GM12872 (cell line): Measurements from ENCODE around the gene C1QTNF8.

ENCODE experiments used
- TF ChIP-seq, protein P1 (sequence below): IDR thresholded peaks from 3 replicates; pipeline ENCODE4 v1.5.1; 2011; ENCODE audit warnings: low read depth, mild to moderate bottlenecking, low read length, moderate library complexity; ENCODE audit not compliant: insufficient read depth

C1QTNF8 gene

GRCh38 chr16:1096169-1097082, at the start of gene C1QTNF8:
Gene C1QTNF8, minus strand, starts transcription at chr16:1096244. Its CDS starts 1,322 bp downstream, at chr16:1094922.
- TF ChIP-seq, protein P1, sequence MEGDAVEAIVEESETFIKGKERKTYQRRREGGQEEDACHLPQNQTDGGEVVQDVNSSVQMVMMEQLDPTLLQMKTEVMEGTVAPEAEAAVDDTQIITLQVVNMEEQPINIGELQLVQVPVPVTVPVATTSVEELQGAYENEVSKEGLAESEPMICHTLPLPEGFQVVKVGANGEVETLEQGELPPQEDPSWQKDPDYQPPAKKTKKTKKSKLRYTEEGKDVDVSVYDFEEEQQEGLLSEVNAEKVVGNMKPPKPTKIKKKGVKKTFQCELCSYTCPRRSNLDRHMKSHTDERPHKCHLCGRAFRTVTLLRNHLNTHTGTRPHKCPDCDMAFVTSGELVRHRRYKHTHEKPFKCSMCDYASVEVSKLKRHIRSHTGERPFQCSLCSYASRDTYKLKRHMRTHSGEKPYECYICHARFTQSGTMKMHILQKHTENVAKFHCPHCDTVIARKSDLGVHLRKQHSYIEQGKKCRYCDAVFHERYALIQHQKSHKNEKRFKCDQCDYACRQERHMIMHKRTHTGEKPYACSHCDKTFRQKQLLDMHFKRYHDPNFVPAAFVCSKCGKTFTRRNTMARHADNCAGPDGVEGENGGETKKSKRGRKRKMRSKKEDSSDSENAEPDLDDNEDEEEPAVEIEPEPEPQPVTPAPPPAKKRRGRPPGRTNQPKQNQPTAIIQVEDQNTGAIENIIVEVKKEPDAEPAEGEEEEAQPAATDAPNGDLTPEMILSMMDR: no peak

- TF ChIP-seq, protein P1: no peak
These were observed 49.5 kb upstream of the C1QTNF8 start for GRCh38 chr16:1145383-1146100.

DNA sequence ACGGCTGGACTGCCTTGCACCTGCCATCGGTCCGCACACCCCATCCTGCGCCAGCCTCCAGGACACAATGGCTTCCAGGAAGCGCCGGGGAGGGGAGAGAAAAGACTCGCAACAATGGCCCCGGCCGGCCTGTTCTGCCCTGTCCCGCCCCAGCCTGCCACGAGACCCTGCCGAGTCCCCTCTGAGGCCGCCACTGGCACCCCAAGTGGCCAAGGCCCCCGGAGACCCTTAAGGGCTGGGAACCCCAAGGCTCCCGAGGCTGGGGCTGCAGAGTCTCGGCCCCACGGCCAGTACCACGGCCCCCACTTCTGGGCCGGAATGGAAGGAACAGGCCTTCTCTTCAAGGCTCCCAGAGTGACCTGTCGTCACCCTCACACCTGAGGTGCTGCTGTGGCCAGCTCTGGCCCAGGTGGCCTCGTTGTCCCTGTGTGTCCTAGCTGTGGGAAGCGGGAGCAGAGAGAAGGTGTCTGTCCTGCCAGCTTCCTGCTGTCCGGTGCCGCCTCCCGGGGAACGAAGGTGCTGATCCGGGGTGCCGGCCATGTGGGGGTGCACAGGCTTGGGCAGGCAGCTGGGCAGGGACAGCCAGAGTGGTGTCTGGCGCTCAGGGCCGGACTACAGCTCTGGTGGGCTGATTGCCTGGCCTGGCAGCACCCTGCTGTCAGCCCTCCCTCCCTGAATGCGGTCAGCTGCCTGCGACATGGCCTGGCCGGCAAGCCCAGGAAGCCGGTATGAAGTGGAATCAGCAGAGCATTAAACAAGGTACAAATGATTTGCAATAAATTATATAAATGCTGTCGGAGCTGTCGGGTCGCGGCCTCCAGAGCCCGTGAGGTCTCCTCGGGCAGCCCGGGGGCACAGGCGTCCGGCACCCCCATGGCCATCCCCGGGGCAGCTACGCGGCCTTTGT, 48.7 kb upstream of the C1QTNF8 start:
- TF ChIP-seq, protein P1: no peak

- TF ChIP-seq, protein P1: no peak
These were observed 47.9 kb upstream of the C1QTNF8 start for GRCh38 chr16:1143761-1144450.

GRCh38 chr16:1142911-1143310, 46.9 kb upstream of the C1QTNF8 start:
- TF ChIP-seq, protein P1: no peak

- TF ChIP-seq, protein P1: no peak
These were observed 45.7 kb upstream of the C1QTNF8 start for GRCh38 chr16:1141716-1142115.
